Gastrocnemius medialis (tissue), 4 donors: ENCODE measurements around the gene ICAM5. TPM values are rescaled to one million over a fixed set of nuclear protein-coding genes. Genes with fewer than 3 reads are reported as not detected.

Source experiments
- ATAC-seq, 2 donors: fragments of 150-250 bp; one replicate each; pipeline ENCODE4 v1.9.1; 2016
- DNase-seq, 2 donors: peaks; one replicate each; pipeline ENCODE4 v3.0.0-alpha.2; 2019
- H3K27ac ChIP-seq, 4 donors: fragments of 200-600 bp; sonication (generic); 1 replicate in 1 of 4; 2 replicates in 3 of 4; pipeline ENCODE4 v1.5.1; 2016 to 2018; ENCODE audit warnings: mild to moderate bottlenecking in 2 of 4, moderate library complexity in 1 of 4
- H3K27me3 ChIP-seq, 3 donors: fragments of 200-600 bp; sonication (generic) in 2 of 3; 1 replicate in 1 of 3; 2 replicates in 2 of 3; pipeline versions ENCODE4 v1.5.1 to v1.6.0; 2016 to 2019; ENCODE audit warnings: mild to moderate bottlenecking in 1 of 3, moderate library complexity in 1 of 3
- H3K36me3 ChIP-seq, 2 donors: fragments of 200-600 bp; sonication (generic) in 1 of 2; one replicate each; pipeline ENCODE4 v1.5.1; 2017 to 2018
- H3K4me1 ChIP-seq, 2 donors: fragments of 200-600 bp; sonication (generic) in 1 of 2; one replicate each; pipeline ENCODE4 v1.5.1; 2016 to 2017; ENCODE audit warnings: mild to moderate bottlenecking in 2 of 2
- H3K4me3 ChIP-seq, 4 donors: fragments of 200-600 bp; sonication (generic) in 3 of 4; 1 replicate in 1 of 4; 2 replicates in 3 of 4; pipeline ENCODE4 v1.5.1; 2016 to 2019; ENCODE audit warnings: mild to moderate bottlenecking in 2 of 4
- H3K9me3 ChIP-seq, 3 donors: fragments of 200-600 bp; sonication (generic) in 2 of 3; 1 replicate in 1 of 3; 2 replicates in 2 of 3; pipeline ENCODE4 v1.5.1; 2016 to 2019
- POLR2A ChIP-seq, 2 donors: fragments of 450-650 bp; IDR thresholded peaks; one replicate each; pipeline ENCODE4 v1.6.1; 2017; ENCODE audit warnings: antibody characterized with exemption in 2 of 2, mild to moderate bottlenecking in 2 of 2, moderate library complexity in 2 of 2
- in situ Hi-C, 4 donors: fragments of 200-750 bp; cut with MboI; loops; one replicate each; pipeline versions ENCODE4 v1.15.0 to v1.8.0; 2017; ENCODE audit warnings: low sequenced_read_pairs in 4 of 4
- intact Hi-C: fragments of 100-400 bp; cut with DNase I; formaldehyde crosslinking; loops from one replicate; pipeline ENCODE4 v1.15.1; 2023; ENCODE audit warnings: low total_unique reads
- total RNA-seq, 4 donors: library from RNA; depleted of rRNA; stranded (reverse); fragments of >200 nt; gene quantifications; one replicate each; pipeline versions ENCODE4 v1.1.0 to v1.2.3, GENCODE V29; 2016
- TF ChIP-seq, protein P1 (sequence below), 5 experiments: fragments of 450-650 bp in 3 of 5; fragments of 200-600 bp in 2 of 5; sonication (generic) in 2 of 5; IDR thresholded peaks in 4 of 5; conservative IDR thresholded peaks in 1 of 5; 1 replicate in 4 of 5; 2 replicates in 1 of 5; pipeline ENCODE4 v1.5.1; 2016 to 2019; ENCODE audit warnings: antibody characterized with exemption in 5 of 5, mild to moderate bottlenecking in 3 of 5, moderate library complexity in 3 of 5

The ICAM5 gene
- total RNA-seq, 4 donors from 2014 or later, result not detected

GRCh38 chr19:10339380-10339960 is 49.7 kb downstream of the ICAM5 start, which contains the start of gene ICAM3:
Gene ICAM3, minus strand, starts transcription at chr19:10339624. Its CDS starts 10 bp downstream, at chr19:10339614.
- H3K27ac ChIP-seq, result no peak within 1 kb of the TSS
- TF ChIP-seq POLR2A (IDR thresholded peaks at IDR 0.05), result no peak
- TF ChIP-seq, protein P1, sequence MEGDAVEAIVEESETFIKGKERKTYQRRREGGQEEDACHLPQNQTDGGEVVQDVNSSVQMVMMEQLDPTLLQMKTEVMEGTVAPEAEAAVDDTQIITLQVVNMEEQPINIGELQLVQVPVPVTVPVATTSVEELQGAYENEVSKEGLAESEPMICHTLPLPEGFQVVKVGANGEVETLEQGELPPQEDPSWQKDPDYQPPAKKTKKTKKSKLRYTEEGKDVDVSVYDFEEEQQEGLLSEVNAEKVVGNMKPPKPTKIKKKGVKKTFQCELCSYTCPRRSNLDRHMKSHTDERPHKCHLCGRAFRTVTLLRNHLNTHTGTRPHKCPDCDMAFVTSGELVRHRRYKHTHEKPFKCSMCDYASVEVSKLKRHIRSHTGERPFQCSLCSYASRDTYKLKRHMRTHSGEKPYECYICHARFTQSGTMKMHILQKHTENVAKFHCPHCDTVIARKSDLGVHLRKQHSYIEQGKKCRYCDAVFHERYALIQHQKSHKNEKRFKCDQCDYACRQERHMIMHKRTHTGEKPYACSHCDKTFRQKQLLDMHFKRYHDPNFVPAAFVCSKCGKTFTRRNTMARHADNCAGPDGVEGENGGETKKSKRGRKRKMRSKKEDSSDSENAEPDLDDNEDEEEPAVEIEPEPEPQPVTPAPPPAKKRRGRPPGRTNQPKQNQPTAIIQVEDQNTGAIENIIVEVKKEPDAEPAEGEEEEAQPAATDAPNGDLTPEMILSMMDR (IDR thresholded peaks at IDR 0.05 in 4 of 5, conservative IDR thresholded peaks at IDR 0.05 in 1 of 5), result no peak
- no peak for DNase-seq
- ATAC-seq, result no peak
- H3K4me3 ChIP-seq, result no peak within 1 kb of the TSS
- no peaks in the 10 kb centered on the region for H3K27me3 ChIP-seq
- in situ Hi-C loops (no loop called here), intact Hi-C loops (loop anchor here (10.0 kb wide), 2 partner anchors 225 to 505 kb away; partner anchors contain the start of genes EIF3G, P2RY11 and PIN1)
- H3K9me3 ChIP-seq, result no peaks in the 10 kb centered on the region
- peaks cover 2 to 3% of the 10 kb centered on the region in 2 donors for H3K4me1 ChIP-seq
- H3K36me3 ChIP-seq, result no peaks in the 10 kb centered on the region

- H3K9me3 ChIP-seq, result no peaks in the 10 kb centered on the region
- H3K36me3 ChIP-seq, result no peaks in the 10 kb centered on the region
- in situ Hi-C loops (no loop called here), intact Hi-C loops (loop anchor here (10.0 kb wide), 2 partner anchors 225 to 505 kb away; partner anchors contain the start of genes EIF3G, P2RY11 and PIN1)
- no peaks in the 10 kb centered on the region for H3K27me3 ChIP-seq
- no peak for DNase-seq
- no peak for ATAC-seq
- no peak for TF ChIP-seq POLR2A (IDR thresholded peaks at IDR 0.05)
- TF ChIP-seq, protein P1 (IDR thresholded peaks at IDR 0.05 in 4 of 5, conservative IDR thresholded peaks at IDR 0.05 in 1 of 5), result no peak
- H3K4me3 ChIP-seq, result no peak overlapping the region
- peaks cover 0 to 3% of the 10 kb centered on the region in 2 donors for H3K4me1 ChIP-seq
- no peak overlapping the region for H3K27ac ChIP-seq
These were observed 50.2 kb downstream of the ICAM5 start for GRCh38 chr19:10339977-10340376.

GRCh38 chr19:10343495-10343894 is 53.7 kb downstream of the ICAM5 start:
- Histone ChIP-seq H3K36me3 (no peaks in the 10 kb centered on the region), H3K4me3 (no peak overlapping the region), H3K27me3 (no peaks in the 10 kb centered on the region), H3K9me3 (no peaks in the 10 kb centered on the region), H3K4me1 (no peaks in the 10 kb centered on the region), H3K27ac (no peak overlapping the region)
- ATAC-seq, result no peak
- intact Hi-C loops (no loop called here), in situ Hi-C loops (no loop called here)
- no peak for TF ChIP-seq POLR2A (IDR thresholded peaks at IDR 0.05)
- DNase-seq, result no peak

DNA sequence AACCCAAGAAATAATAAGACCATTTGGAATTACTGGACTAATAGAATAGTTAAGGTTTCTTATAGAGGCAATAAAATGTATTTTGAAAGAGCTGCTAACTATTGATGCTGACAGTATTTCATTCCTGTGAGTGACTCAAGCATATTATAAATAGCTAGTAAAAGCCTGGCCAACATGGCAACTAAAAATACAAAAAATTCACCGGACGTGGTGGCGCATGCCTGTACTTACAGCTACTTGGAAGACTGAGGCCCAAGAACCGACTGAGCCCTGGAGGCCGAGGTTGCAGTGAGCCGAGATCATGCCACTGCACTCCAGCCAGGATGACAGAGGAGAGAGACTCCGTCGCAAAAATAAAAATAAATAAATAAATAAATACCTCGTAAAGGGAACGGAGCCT is 55.0 kb downstream of the ICAM5 start:
- Histone ChIP-seq H3K9me3 (no peaks in the 10 kb centered on the region), H3K36me3 (no peaks in the 10 kb centered on the region), H3K4me1 (no peaks in the 10 kb centered on the region), H3K27me3 (no peaks in the 10 kb centered on the region), H3K4me3 (no peak overlapping the region), H3K27ac (no peak overlapping the region)
- intact Hi-C loops, result no loop called here
- ATAC-seq (no peak), DNase-seq (no peak)
- in situ Hi-C loops, result no loop called here
- TF ChIP-seq, protein P1 (IDR thresholded peaks at IDR 0.05 in 4 of 5, conservative IDR thresholded peaks at IDR 0.05 in 1 of 5), result no peak
- TF ChIP-seq POLR2A (IDR thresholded peaks at IDR 0.05), result no peak

Other genes with a start within 250 kb of the ICAM5 start
- gene SHFL, start 203.6 kb upstream of the ICAM5 start, total RNA-seq, result 10 to 100 TPM in 1 of 4 donors, 1 to 10 TPM in 3; 2.2 to 11.2 (median 2.8) TPM
- 1 to 10 TPM in 1 of 4 donors, not detected in 3; 4.0 TPM for gene ANGPTL6, start 187.3 kb upstream of the ICAM5 start, total RNA-seq
- gene PPAN, start 183.6 kb upstream of the ICAM5 start, total RNA-seq, result 10 to 100 TPM; 30.5 to 42.3 (median 36.7) TPM
- gene P2RY11, start 178.3 kb upstream of the ICAM5 start, total RNA-seq, result 1 to 10 TPM in 3 of 4 donors, not detected in 1; 2.4 to 4.3 (median 3.9) TPM
- 100 to 1,000 TPM; 321 to 516 (median 354) TPM for gene EIF3G, start 170.1 kb upstream of the ICAM5 start, total RNA-seq
- gene DNMT1, start 95.0 kb upstream of the ICAM5 start, total RNA-seq, result 10 to 100 TPM; 11.5 to 43.0 (median 17.7) TPM
- gene S1PR2, start 58.6 kb upstream of the ICAM5 start, total RNA-seq, result 1 to 10 TPM in 2 of 4 donors, under 1 TPM in 2; 0.56 to 2.2 (median 1.1) TPM
- 100 to 1,000 TPM in 1 of 4 donors, 10 to 100 TPM in 3; 68.3 to 112 (median 84.4) TPM for gene MRPL4, start 37.7 kb upstream of the ICAM5 start, total RNA-seq
- gene ICAM1, start 18.8 kb upstream of the ICAM5 start, total RNA-seq, result 10 to 100 TPM in 1 of 4 donors, 1 to 10 TPM in 3; 5.0 to 10.5 (median 7.7) TPM
- gene ICAM4, start 3.0 kb upstream of the ICAM5 start, total RNA-seq, result not detected
- gene ZGLP1, start 19.9 kb downstream of the ICAM5 start, total RNA-seq, result 1 to 10 TPM in 1 of 4 donors, under 1 TPM in 1, not detected in 2; 0.80 to 3.1 TPM
- gene FDX2, start 26.1 kb downstream of the ICAM5 start, total RNA-seq, result 10 to 100 TPM in 3 of 4 donors, 1 to 10 TPM in 1; 9.1 to 32.0 (median 21.9) TPM
- gene RAVER1, start 43.6 kb downstream of the ICAM5 start, total RNA-seq, result 10 to 100 TPM; 10.0 to 15.9 (median 11.8) TPM
- 1 to 10 TPM; 2.0 to 5.0 (median 3.2) TPM for gene ICAM3, start 49.7 kb downstream of the ICAM5 start, total RNA-seq
- 10 to 100 TPM; 32.6 to 58.5 (median 50.9) TPM for gene TYK2, start 90.6 kb downstream of the ICAM5 start, total RNA-seq
- 100 to 1,000 TPM; 133 to 189 (median 163) TPM for gene CDC37, start 113.6 kb downstream of the ICAM5 start, total RNA-seq
- gene PDE4A, start 130.6 kb downstream of the ICAM5 start, total RNA-seq, result 10 to 100 TPM in 1 of 4 donors, 1 to 10 TPM in 3; 6.4 to 10.1 (median 8.4) TPM
- gene KEAP1, start 213.4 kb downstream of the ICAM5 start, total RNA-seq, result 100 to 1,000 TPM; 189 to 336 (median 228) TPM
- gene S1PR5, start 227.5 kb downstream of the ICAM5 start, total RNA-seq, result not detected